Keratinocyte (primary cell): ENCODE measurements around the gene COL13A1.

ENCODE experiments used
- CTCF ChIP-seq, 3 experiments: IDR thresholded peaks in 1 of 3; conservative IDR thresholded peaks in 1 of 3; optimal IDR thresholded peaks in 1 of 3; 2 replicates in 2 of 3; 3 replicates in 1 of 3; pipeline versions ENCODE3 to v1.5.1; 2011; ENCODE audit warnings: low read length in 3 of 3, mild to moderate bottlenecking in 3 of 3, moderate library complexity in 2 of 3, control low read depth in 1 of 3, inconsistent platforms in 1 of 3; ENCODE audit not compliant: insufficient read depth in 2 of 3; ENCODE audit errors: extremely low read depth in 1 of 3
- EZH2 ChIP-seq: IDR thresholded peaks from one replicate; pipeline ENCODE4 v1.6.1; 2012; ENCODE audit warnings: inconsistent platforms, mild to moderate bottlenecking, low read length, moderate library complexity

- TF ChIP-seq CTCF (optimal IDR thresholded peaks at IDR 0.05 in 1 of 3, IDR thresholded peaks at IDR 0.05 in 1 of 3, conservative IDR thresholded peaks at IDR 0.05 in 1 of 3; ENCODE audit: extremely low read depth in 1 of 3, insufficient read depth in 2 of 3, low read length in 3 of 3) (no peak), EZH2 (no peak)
Measured at GRCh38 chr10:69814251-69814650, 12.5 kb downstream of the COL13A1 start.
